Urinary bladder (tissue), 4 donors: ENCODE results near the gene YWHAH. TPM values are rescaled to one million over a fixed set of nuclear protein-coding genes. Genes with fewer than 3 reads are reported as not detected.

Source experiments
- DNase-seq: peaks from one replicate; pipeline ENCODE4 v3.0.0-alpha.2; 2015; ENCODE audit errors: extremely low spot score
- H3K27ac ChIP-seq: one replicate; pipeline ENCODE4 v1.5.1; 2013; ENCODE audit warnings: low read depth, mild to moderate bottlenecking, moderate library complexity
- H3K36me3 ChIP-seq: one replicate; pipeline ENCODE4 v1.6.1; 2013; ENCODE audit warnings: mild to moderate bottlenecking, moderate library complexity; ENCODE audit not compliant: insufficient read depth
- H3K4me1 ChIP-seq: one replicate; pipeline ENCODE4 v1.6.1; 2013; ENCODE audit warnings: mild to moderate bottlenecking, moderate library complexity; ENCODE audit not compliant: insufficient read depth
- H3K4me3 ChIP-seq: one replicate; pipeline ENCODE4 v1.5.1; 2013; ENCODE audit warnings: low read depth, low read length
- WGBS: extraction: QIAGEN DNeasy Blood & Tissue Kit; methylation state at CpG from one replicate; pipeline ENCODE4 v1.1.7; 2013; 5-methylcytosine and 5-hydroxymethylcytosine counted together
- polyA plus RNA-seq: library from polyadenylated mRNA; stranded (reverse); fragments of 200-250 nt; gene quantifications from one replicate; pipeline ENCODE4 v1.2.3, GENCODE V29; 2013
- total RNA-seq: library from RNA; depleted of rRNA; stranded (reverse); fragments of >200 nt; gene quantifications from one replicate; pipeline ENCODE4 v1.2.3, GENCODE V29; 2014
- donor health status: healthy with polysubstance abuse.
- donor health status: healthy.

The YWHAH gene
- 66.2 TPM for total RNA-seq
- 119 TPM for polyA plus RNA-seq

- Histone ChIP-seq H3K36me3 (no peaks in the 10 kb centered on the region), H3K27ac (peak within 1 kb of the TSS; percentile 93), H3K4me1 (no peaks in the 10 kb centered on the region), H3K4me3 (peak within 1 kb of the TSS; percentile 89)
- peak; percentile 86 for DNase-seq
- under 1% methylated on average over 86 of the region's 86 CpGs for WGBS
Measured at GRCh38 chr22:31943978-31944699, at the start of gene YWHAH. Gene YWHAH (plus strand): TSS chr22:31944535. CDS start chr22:31944734, 199 bp downstream.

GRCh38 chr22:31895411-31896123 lies 48.8 kb upstream of the YWHAH start:
- H3K27ac ChIP-seq: no peak overlapping the region
- no peak overlapping the region for H3K4me3 ChIP-seq
- no peaks in the 10 kb centered on the region for H3K4me1 ChIP-seq
- no peak for DNase-seq
- no peaks in the 10 kb centered on the region for H3K36me3 ChIP-seq
- WGBS: 65% methylated on average over 2 of the region's 2 CpGs

- Histone ChIP-seq H3K4me3 (no peak overlapping the region), H3K27ac (no peak overlapping the region), H3K36me3 (no peaks in the 10 kb centered on the region), H3K4me1 (no peaks in the 10 kb centered on the region)
- 91% methylated on average over 1 of the region's 1 CpG for WGBS
- DNase-seq: no peak
Measured at GRCh38 chr22:31896472-31896871, 47.9 kb upstream of the YWHAH start.

- WGBS: 68% methylated on average over 16 of the region's 16 CpGs
- no peaks in the 10 kb centered on the region for H3K4me1 ChIP-seq
- no peak overlapping the region for H3K4me3 ChIP-seq
- H3K36me3 ChIP-seq: peaks cover 2% of the 10 kb centered on the region
- DNase-seq: no peak
- H3K27ac ChIP-seq: no peak overlapping the region
Measured at GRCh38 chr22:31897842-31898805, 46.2 kb upstream of the YWHAH start.

GRCh38 chr22:31898926-31899325 lies 45.4 kb upstream of the YWHAH start:
- Histone ChIP-seq H3K4me1 (no peaks in the 10 kb centered on the region), H3K36me3 (peaks cover 2% of the 10 kb centered on the region), H3K27ac (no peak overlapping the region), H3K4me3 (no peak overlapping the region)
- 81% methylated on average over 2 of the region's 2 CpGs for WGBS
- no peak for DNase-seq

- Histone ChIP-seq H3K36me3 (peaks cover 2% of the 10 kb centered on the region), H3K27ac (no peak overlapping the region), H3K4me3 (no peak overlapping the region), H3K4me1 (no peaks in the 10 kb centered on the region)
- WGBS: 89% methylated on average over 4 of the region's 4 CpGs
- DNase-seq: no peak
Measured at GRCh38 chr22:31899669-31900068, 44.7 kb upstream of the YWHAH start.

GRCh38 chr22:31901388-31902137 lies 42.8 kb upstream of the YWHAH start:
- peaks cover 4% of the 10 kb centered on the region for H3K36me3 ChIP-seq
- no peak overlapping the region for H3K4me3 ChIP-seq
- WGBS: 81% methylated on average over 6 of the region's 6 CpGs
- no peak overlapping the region for H3K27ac ChIP-seq
- H3K4me1 ChIP-seq: no peaks in the 10 kb centered on the region
- no peak for DNase-seq

- 98% methylated on average over 3 of the region's 3 CpGs for WGBS
- H3K36me3 ChIP-seq: peaks cover 4% of the 10 kb centered on the region
- no peak overlapping the region for H3K4me3 ChIP-seq
- no peak for DNase-seq
- no peak overlapping the region for H3K27ac ChIP-seq
- no peaks in the 10 kb centered on the region for H3K4me1 ChIP-seq
Measured at GRCh38 chr22:31904651-31905050, 39.7 kb upstream of the YWHAH start.

GRCh38 chr22:31905356-31905755 lies 39.0 kb upstream of the YWHAH start:
- Histone ChIP-seq H3K4me1 (no peaks in the 10 kb centered on the region), H3K36me3 (peaks cover 4% of the 10 kb centered on the region)
- 91% methylated on average over 10 of the region's 10 CpGs for WGBS

GRCh38 chr22:31906086-31906485 lies 38.2 kb upstream of the YWHAH start:
- peaks cover 4% of the 10 kb centered on the region for H3K36me3 ChIP-seq

More at GRCh38 chr22:31905356-31905755, 39.0 kb upstream of the YWHAH start:
- H3K4me3 ChIP-seq: no peak overlapping the region
- no peak overlapping the region for H3K27ac ChIP-seq
- no peak for DNase-seq

GRCh38 chr22:31906569-31906968 lies 37.8 kb upstream of the YWHAH start:
- H3K27ac ChIP-seq: no peak overlapping the region
- H3K4me3 ChIP-seq: no peak overlapping the region
- peaks cover 4% of the 10 kb centered on the region for H3K36me3 ChIP-seq
- no peak for DNase-seq
- H3K4me1 ChIP-seq: no peaks in the 10 kb centered on the region
- WGBS: 91% methylated on average over 5 of the region's 5 CpGs

More at GRCh38 chr22:31906086-31906485, 38.2 kb upstream of the YWHAH start:
- WGBS: 96% methylated on average over 16 of the region's 16 CpGs
- no peak overlapping the region for H3K27ac ChIP-seq
- no peaks in the 10 kb centered on the region for H3K4me1 ChIP-seq
- DNase-seq: no peak
- H3K4me3 ChIP-seq: no peak overlapping the region

- Histone ChIP-seq H3K4me3 (no peak overlapping the region), H3K36me3 (peaks cover 2% of the 10 kb centered on the region), H3K27ac (no peak overlapping the region), H3K4me1 (no peaks in the 10 kb centered on the region)
- DNase-seq: no peak
- 86% methylated on average over 5 of the region's 5 CpGs for WGBS
Measured at GRCh38 chr22:31909977-31910376, 34.4 kb upstream of the YWHAH start.
